ENCODE measurements around the gene TNS1. TPM values are rescaled to one million over a fixed set of nuclear protein-coding genes. Genes with fewer than 3 reads are reported as not detected.
A peak's percentile ranks its signal among the peaks of the same experiment; 100 is the strongest.

TNS1 gene
- total and polyA plus RNA-seq, 4 donors, result 67.0 to 377 (median 208) TPM

DNA sequence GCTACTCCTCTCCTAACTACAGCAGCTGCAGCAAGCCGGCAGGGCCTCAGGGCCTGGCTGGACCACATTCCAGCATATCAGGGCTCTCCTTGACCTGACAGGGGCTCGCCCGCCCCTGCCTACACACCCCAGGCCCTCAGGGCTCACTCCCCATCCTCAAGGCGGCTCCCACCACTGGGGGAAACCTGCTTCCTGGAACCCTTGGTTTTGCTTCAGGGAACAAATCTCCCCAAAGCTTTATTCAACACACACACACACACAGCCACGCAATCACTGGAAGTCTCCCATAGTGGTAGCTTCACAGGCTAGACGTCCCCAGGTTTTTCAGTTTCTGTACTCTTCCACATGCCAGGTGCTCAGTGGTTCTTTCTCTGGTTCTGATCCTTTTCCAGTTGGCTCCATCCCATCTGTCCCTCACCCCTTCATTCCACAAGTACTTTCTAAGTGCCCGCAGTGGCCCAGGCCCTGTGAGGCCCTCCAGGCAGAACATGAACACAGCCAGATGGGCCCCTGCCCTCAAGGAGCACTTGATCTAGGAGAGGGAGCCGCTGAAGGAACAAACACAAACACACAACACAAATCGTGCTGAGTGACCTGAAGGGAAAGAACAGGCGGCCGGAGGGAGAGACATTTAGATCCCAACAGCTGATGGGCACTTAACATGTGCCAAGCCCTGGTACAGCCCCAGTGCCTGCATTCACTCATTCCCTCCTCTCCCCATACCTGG is 51.1 kb downstream of the TNS1 start:
- no peaks in the 10 kb centered on the region for H3K9me3 ChIP-seq (ENCODE audit: control insufficient read depth in 4 of 4, insufficient read depth in 3 of 4, low read length in 3 of 4)
- no peaks in the 10 kb centered on the region for H3K27me3 ChIP-seq (ENCODE audit: control insufficient read depth in 3 of 3, insufficient read depth in 3 of 3, low read length in 2 of 3)
- peak; percentile 15 for ATAC-seq (ENCODE audit: insufficient read depth, low FRiP score)
- 65 to 86% methylated on average over 11 of the region's 11 CpGs for WGBS, 2 donors
- H3K27ac ChIP-seq (ENCODE audit: low read depth in 1 of 2, low read length in 1 of 2), result peak overlapping the region; percentile 5 to 69
- H3K9ac ChIP-seq (ENCODE audit: insufficient read depth in 1 of 2, low read length in 2 of 2), result no peak overlapping the region
- DNase-seq, result peak in 1 of 3 donors; percentile 57
- H3K36me3 ChIP-seq (ENCODE audit: control insufficient read depth in 4 of 4, insufficient read depth in 4 of 4, low read length in 4 of 4), result peaks cover 0 to 7% (median 2%) of the 10 kb centered on the region in 4 donors
- H3K4me1 ChIP-seq (ENCODE audit: control insufficient read depth in 5 of 5, insufficient read depth in 5 of 5, low read length in 5 of 5), result peaks cover 14 to 77% (median 46%) of the 10 kb centered on the region in 5 donors
- TF ChIP-seq, protein P1, sequence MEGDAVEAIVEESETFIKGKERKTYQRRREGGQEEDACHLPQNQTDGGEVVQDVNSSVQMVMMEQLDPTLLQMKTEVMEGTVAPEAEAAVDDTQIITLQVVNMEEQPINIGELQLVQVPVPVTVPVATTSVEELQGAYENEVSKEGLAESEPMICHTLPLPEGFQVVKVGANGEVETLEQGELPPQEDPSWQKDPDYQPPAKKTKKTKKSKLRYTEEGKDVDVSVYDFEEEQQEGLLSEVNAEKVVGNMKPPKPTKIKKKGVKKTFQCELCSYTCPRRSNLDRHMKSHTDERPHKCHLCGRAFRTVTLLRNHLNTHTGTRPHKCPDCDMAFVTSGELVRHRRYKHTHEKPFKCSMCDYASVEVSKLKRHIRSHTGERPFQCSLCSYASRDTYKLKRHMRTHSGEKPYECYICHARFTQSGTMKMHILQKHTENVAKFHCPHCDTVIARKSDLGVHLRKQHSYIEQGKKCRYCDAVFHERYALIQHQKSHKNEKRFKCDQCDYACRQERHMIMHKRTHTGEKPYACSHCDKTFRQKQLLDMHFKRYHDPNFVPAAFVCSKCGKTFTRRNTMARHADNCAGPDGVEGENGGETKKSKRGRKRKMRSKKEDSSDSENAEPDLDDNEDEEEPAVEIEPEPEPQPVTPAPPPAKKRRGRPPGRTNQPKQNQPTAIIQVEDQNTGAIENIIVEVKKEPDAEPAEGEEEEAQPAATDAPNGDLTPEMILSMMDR (IDR thresholded peaks at IDR 0.05; ENCODE audit: control extremely low read depth, extremely low read depth), result no peak
- no peak overlapping the region for H3K4me3 ChIP-seq

DNA sequence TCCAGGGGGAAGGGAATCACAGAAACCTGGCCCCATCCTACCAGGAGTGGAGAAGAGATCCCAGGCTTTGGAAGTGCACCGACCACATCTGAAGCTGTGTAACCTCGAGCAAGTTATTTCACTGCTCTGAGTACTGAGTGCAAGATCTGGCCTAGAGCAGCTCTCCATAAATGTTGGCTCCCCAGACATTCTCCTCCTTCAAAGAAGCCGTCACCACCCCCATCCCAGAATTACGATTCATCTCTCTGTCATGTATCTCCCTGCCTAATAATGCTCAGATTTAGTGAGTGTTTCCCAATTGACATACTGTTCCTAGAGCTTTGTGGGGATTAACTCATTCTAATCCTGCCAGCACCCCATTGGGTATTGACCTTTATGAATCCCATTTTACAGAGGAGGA is 51.7 kb downstream of the TNS1 start:
- H3K4me1 ChIP-seq (ENCODE audit: control insufficient read depth in 5 of 5, insufficient read depth in 5 of 5, low read length in 5 of 5), result peaks cover 14 to 77% (median 44%) of the 10 kb centered on the region in 5 donors

DNA sequence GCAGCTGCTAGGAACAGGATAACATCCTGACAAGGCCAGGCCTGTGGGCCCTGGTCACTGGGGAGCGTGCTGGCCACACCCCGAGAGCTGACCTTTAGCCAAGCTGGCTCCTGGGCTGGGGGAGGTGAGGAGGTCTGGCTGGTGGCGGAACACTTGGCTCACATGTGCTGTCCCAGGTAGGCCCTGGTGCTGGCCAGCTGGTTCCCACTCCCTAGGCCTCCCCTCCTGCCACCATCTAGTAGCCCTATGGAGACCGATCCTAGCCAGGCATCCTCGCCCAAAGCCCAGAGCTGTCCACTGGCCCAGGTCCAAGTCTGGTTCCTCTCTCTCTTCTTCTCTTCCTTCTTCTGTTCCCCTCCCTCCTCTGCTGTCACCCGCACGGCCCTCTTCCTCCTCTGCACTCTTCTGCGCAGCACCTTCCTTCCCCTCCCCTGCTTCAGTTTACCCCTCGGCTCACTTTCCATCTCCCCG is 52.4 kb downstream of the TNS1 start:
- TF ChIP-seq, protein P1 (IDR thresholded peaks at IDR 0.05; ENCODE audit: control extremely low read depth, extremely low read depth), result no peak
- Histone ChIP-seq H3K27ac (ENCODE audit: low read depth in 1 of 2, low read length in 1 of 2) (peak overlapping the region in 1 of 2 donors; percentile 38), H3K4me3 (no peak overlapping the region), H3K9ac (ENCODE audit: insufficient read depth in 1 of 2, low read length in 2 of 2) (no peak overlapping the region), H3K27me3 (ENCODE audit: control insufficient read depth in 3 of 3, insufficient read depth in 3 of 3, low read length in 2 of 3) (no peaks in the 10 kb centered on the region), H3K4me1 (ENCODE audit: control insufficient read depth in 5 of 5, insufficient read depth in 5 of 5, low read length in 5 of 5) (peaks cover 14 to 77% (median 43%) of the 10 kb centered on the region in 5 donors), H3K9me3 (ENCODE audit: control insufficient read depth in 4 of 4, insufficient read depth in 3 of 4, low read length in 3 of 4) (no peaks in the 10 kb centered on the region), H3K36me3 (ENCODE audit: control insufficient read depth in 4 of 4, insufficient read depth in 4 of 4, low read length in 4 of 4) (peaks cover 0 to 3% (median 2%) of the 10 kb centered on the region in 4 donors)
- 53 to 71% methylated on average over 10 of the region's 10 CpGs for WGBS, 2 donors
- DNase-seq, result no peak
- ATAC-seq (ENCODE audit: insufficient read depth, low FRiP score), result no peak

More for the DNA sequence above, 51.7 kb downstream of the TNS1 start:
- Histone ChIP-seq H3K27ac (ENCODE audit: low read depth in 1 of 2, low read length in 1 of 2) (peak overlapping the region in 1 of 2 donors; percentile 69), H3K9ac (ENCODE audit: insufficient read depth in 1 of 2, low read length in 2 of 2) (peak overlapping the region in 1 of 2 donors; percentile 19), H3K9me3 (ENCODE audit: control insufficient read depth in 4 of 4, insufficient read depth in 3 of 4, low read length in 3 of 4) (no peaks in the 10 kb centered on the region), H3K4me3 (no peak overlapping the region), H3K27me3 (ENCODE audit: control insufficient read depth in 3 of 3, insufficient read depth in 3 of 3, low read length in 2 of 3) (no peaks in the 10 kb centered on the region), H3K36me3 (ENCODE audit: control insufficient read depth in 4 of 4, insufficient read depth in 4 of 4, low read length in 4 of 4) (peaks cover 0 to 3% (median 2%) of the 10 kb centered on the region in 4 donors)
- WGBS, 2 donors, result 67 to 88% methylated on average over 4 of the region's 4 CpGs
- TF ChIP-seq, protein P1 (IDR thresholded peaks at IDR 0.05; ENCODE audit: control extremely low read depth, extremely low read depth), result no peak
- ATAC-seq (ENCODE audit: insufficient read depth, low FRiP score) (no peak), DNase-seq (no peak)
